Keratinocyte (primary cell): ENCODE results near the gene FAM124A.

ENCODE experiments used
- EZH2 ChIP-seq: IDR thresholded peaks from one replicate; pipeline ENCODE4 v1.6.1; 2012; ENCODE audit warnings: inconsistent platforms, mild to moderate bottlenecking, low read length, moderate library complexity
- TF ChIP-seq, protein P1 (sequence below), 3 experiments: IDR thresholded peaks in 1 of 3; conservative IDR thresholded peaks in 1 of 3; optimal IDR thresholded peaks in 1 of 3; 2 replicates in 2 of 3; 3 replicates in 1 of 3; pipeline versions ENCODE3 to v1.5.1; 2011; ENCODE audit warnings: low read length in 3 of 3, mild to moderate bottlenecking in 3 of 3, moderate library complexity in 2 of 3, control low read depth in 1 of 3, inconsistent platforms in 1 of 3; ENCODE audit not compliant: insufficient read depth in 2 of 3; ENCODE audit errors: extremely low read depth in 1 of 3

DNA sequence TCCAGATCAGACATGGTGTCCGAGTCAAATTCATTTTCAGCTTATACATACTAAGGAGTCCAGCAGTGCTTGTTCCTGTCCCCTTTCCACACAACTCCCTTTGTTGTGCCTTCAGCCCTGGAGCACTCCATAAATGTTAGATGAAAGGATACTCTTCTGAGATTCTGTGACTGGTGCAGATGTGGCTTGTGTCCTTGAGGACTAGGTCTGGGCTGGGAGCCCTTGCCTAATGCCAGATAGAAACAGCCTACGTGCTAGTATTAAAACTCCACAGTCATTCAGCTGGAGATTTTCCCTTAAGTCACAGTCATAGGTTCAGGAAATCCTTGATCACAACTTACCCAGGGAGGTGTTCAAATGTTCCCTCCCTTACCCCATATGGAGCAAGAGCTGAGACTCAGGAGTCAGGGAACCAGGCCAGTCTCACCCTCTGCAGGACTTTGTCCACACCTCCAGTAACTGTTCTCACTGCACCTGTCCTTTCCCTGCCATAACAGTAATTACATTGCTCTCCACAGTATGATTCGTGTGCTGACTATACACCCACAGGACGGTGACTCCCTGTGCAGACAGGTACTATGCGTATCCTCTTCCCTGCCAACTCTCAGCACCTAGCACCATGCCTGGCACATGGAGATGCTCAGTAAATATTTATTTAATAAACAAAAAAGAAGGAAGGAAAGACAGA lies 101.8 kb downstream of the FAM124A start:
- TF ChIP-seq, protein P1, sequence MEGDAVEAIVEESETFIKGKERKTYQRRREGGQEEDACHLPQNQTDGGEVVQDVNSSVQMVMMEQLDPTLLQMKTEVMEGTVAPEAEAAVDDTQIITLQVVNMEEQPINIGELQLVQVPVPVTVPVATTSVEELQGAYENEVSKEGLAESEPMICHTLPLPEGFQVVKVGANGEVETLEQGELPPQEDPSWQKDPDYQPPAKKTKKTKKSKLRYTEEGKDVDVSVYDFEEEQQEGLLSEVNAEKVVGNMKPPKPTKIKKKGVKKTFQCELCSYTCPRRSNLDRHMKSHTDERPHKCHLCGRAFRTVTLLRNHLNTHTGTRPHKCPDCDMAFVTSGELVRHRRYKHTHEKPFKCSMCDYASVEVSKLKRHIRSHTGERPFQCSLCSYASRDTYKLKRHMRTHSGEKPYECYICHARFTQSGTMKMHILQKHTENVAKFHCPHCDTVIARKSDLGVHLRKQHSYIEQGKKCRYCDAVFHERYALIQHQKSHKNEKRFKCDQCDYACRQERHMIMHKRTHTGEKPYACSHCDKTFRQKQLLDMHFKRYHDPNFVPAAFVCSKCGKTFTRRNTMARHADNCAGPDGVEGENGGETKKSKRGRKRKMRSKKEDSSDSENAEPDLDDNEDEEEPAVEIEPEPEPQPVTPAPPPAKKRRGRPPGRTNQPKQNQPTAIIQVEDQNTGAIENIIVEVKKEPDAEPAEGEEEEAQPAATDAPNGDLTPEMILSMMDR (optimal IDR thresholded peaks at IDR 0.05 in 1 of 3, IDR thresholded peaks at IDR 0.05 in 1 of 3, conservative IDR thresholded peaks at IDR 0.05 in 1 of 3; ENCODE audit: extremely low read depth in 1 of 3, insufficient read depth in 2 of 3, low read length in 3 of 3), result no peak
- TF ChIP-seq EZH2, result no peak
